H9 (cell line): ENCODE measurements around the gene ROBO2. TPM values are rescaled to one million over a fixed set of nuclear protein-coding genes. Genes with fewer than 3 reads are reported as not detected.

Experiments
- DNase-seq: peaks from one replicate; pipeline ENCODE4 v3.0.0-alpha.2; 2017
- H2AFZ ChIP-seq: one replicate; pipeline ENCODE4 v1.6.1; 2013; ENCODE audit warnings: mild to moderate bottlenecking, low read length, control low read depth, moderate library complexity
- H2AK5ac ChIP-seq: 2 replicates; pipeline ENCODE4 v1.6.1; 2013; ENCODE audit warnings: low read length, control low read depth, mixed read lengths; ENCODE audit not compliant: insufficient read length
- H2BK120ac ChIP-seq: one replicate; pipeline ENCODE4 v1.6.1; 2013; ENCODE audit warnings: low read depth, mild to moderate bottlenecking, low read length, control low read depth, inconsistent platforms; ENCODE audit not compliant: poor library complexity, severe bottlenecking
- H2BK12ac ChIP-seq: 2 replicates; pipeline ENCODE4 v1.6.1; 2013; ENCODE audit warnings: low read length, control low read depth, mixed read lengths, low read depth; ENCODE audit not compliant: insufficient read length
- H2BK15ac ChIP-seq: 2 replicates; pipeline ENCODE4 v1.6.1; 2013; ENCODE audit warnings: low read depth, low read length, control low read depth
- H2BK20ac ChIP-seq: one replicate; pipeline ENCODE4 v1.6.1; 2013; ENCODE audit warnings: low read depth, mild to moderate bottlenecking, low read length, control low read depth, inconsistent platforms; ENCODE audit not compliant: poor library complexity, severe bottlenecking
- H2BK5ac ChIP-seq: 2 replicates; pipeline ENCODE4 v1.6.1; 2013; ENCODE audit warnings: low read length, control low read depth, mixed read lengths; ENCODE audit not compliant: insufficient read length
- H3K14ac ChIP-seq: 2 replicates; pipeline ENCODE4 v1.6.1; 2013; ENCODE audit warnings: low read length, control low read depth; ENCODE audit not compliant: insufficient read depth
- H3K18ac ChIP-seq: 2 replicates; pipeline ENCODE4 v1.6.1; 2013; ENCODE audit warnings: low read depth, mild to moderate bottlenecking, mixed read lengths, low read length, control low read depth; ENCODE audit not compliant: insufficient read length
- H3K23ac ChIP-seq: 2 replicates; pipeline ENCODE4 v1.6.1; 2013; ENCODE audit warnings: low read length, control low read depth, mixed read lengths, low read depth; ENCODE audit not compliant: insufficient read length
- H3K23me2 ChIP-seq: 2 replicates; pipeline ENCODE4 v1.6.1; 2013; ENCODE audit warnings: low read depth, mild to moderate bottlenecking, mixed read lengths, low read length, control low read depth; ENCODE audit not compliant: insufficient read length, poor library complexity, severe bottlenecking
- H3K27ac ChIP-seq: 2 replicates; pipeline ENCODE4 v1.5.1; 2013; ENCODE audit warnings: low read length, control low read depth, mixed read lengths, low read depth; ENCODE audit not compliant: insufficient read length
- H3K27me3 ChIP-seq: 2 replicates; pipeline ENCODE4 v1.6.1; 2013; ENCODE audit warnings: low read length, control low read depth, inconsistent platforms; ENCODE audit not compliant: insufficient read depth
- H3K4ac ChIP-seq: 2 replicates; pipeline ENCODE4 v1.6.1; 2013; ENCODE audit warnings: low read depth, mild to moderate bottlenecking, control low read depth, inconsistent platforms, low read length, moderate library complexity
- H3K4me1 ChIP-seq: 2 replicates; pipeline ENCODE4 v1.6.1; 2013; ENCODE audit warnings: low read length, control low read depth, inconsistent platforms; ENCODE audit not compliant: insufficient read depth
- H3K4me2 ChIP-seq: 2 replicates; pipeline ENCODE4 v1.6.1; 2013; ENCODE audit warnings: low read length, control low read depth, mixed read lengths; ENCODE audit not compliant: insufficient read length, insufficient read depth
- H3K56ac ChIP-seq: 2 replicates; pipeline ENCODE4 v1.6.1; 2013; ENCODE audit warnings: low read depth, mild to moderate bottlenecking, mixed read lengths, low read length, control low read depth; ENCODE audit not compliant: insufficient read length
- H3K79me1 ChIP-seq: 2 replicates; pipeline ENCODE4 v1.6.1; 2013; ENCODE audit warnings: low read depth, mild to moderate bottlenecking, moderate library complexity, low read length, control low read depth, inconsistent platforms; ENCODE audit not compliant: insufficient read depth, poor library complexity, severe bottlenecking
- H3K79me2 ChIP-seq: 2 replicates; pipeline ENCODE4 v1.6.1; 2013; ENCODE audit warnings: low read length, control low read depth, inconsistent platforms; ENCODE audit not compliant: insufficient read depth
- H3K9ac ChIP-seq: 2 replicates; pipeline ENCODE4 v1.6.1; 2013; ENCODE audit warnings: low read length, control low read depth, mixed read lengths; ENCODE audit not compliant: insufficient read length; ENCODE audit errors: extremely low read depth
- H3K9me3 ChIP-seq: one replicate; pipeline ENCODE4 v1.6.1; 2013; ENCODE audit warnings: low read depth, low read length, inconsistent platforms; ENCODE audit not compliant: control insufficient read depth
- H3T11ph ChIP-seq: one replicate; pipeline ENCODE4 v1.6.1; 2013; ENCODE audit warnings: mild to moderate bottlenecking, low read length, control low read depth, inconsistent platforms
- H4K20me1 ChIP-seq: one replicate; pipeline ENCODE4 v1.6.1; 2013; ENCODE audit not compliant: control insufficient read depth, insufficient read length, insufficient read depth
- H4K5ac ChIP-seq: 2 replicates; pipeline ENCODE4 v1.6.1; 2013; ENCODE audit warnings: low read depth, mild to moderate bottlenecking, mixed read lengths, low read length, control low read depth; ENCODE audit not compliant: insufficient read length
- H4K8ac ChIP-seq: replicated peaks from 2 replicates; pipeline ENCODE4 v1.6.1; 2013; ENCODE audit warnings: low read length, control low read depth, mixed read lengths, low read depth; ENCODE audit not compliant: insufficient read length
- H4K91ac ChIP-seq: 2 replicates; pipeline ENCODE4 v1.6.1; 2013; ENCODE audit warnings: low read depth, mild to moderate bottlenecking, moderate library complexity, mixed read lengths, low read length, control low read depth; ENCODE audit not compliant: insufficient read length
- H3K27ac Mint-ChIP-seq, 3 experiments: 2 replicates in 2 of 3; 3 replicates in 1 of 3; pipeline ENCODE4 v1.8.0; 2020 to 2021; ENCODE audit warnings: mixed read lengths in 3 of 3, mild to moderate bottlenecking in 1 of 3, moderate library complexity in 1 of 3
- H3K27me3 Mint-ChIP-seq: 2 replicates; pipeline ENCODE4 v1.8.0; 2021; ENCODE audit warnings: low read depth, mild to moderate bottlenecking, moderate library complexity, mixed read lengths
- H3K36me3 Mint-ChIP-seq, 3 experiments: 2 replicates in 2 of 3; 3 replicates in 1 of 3; pipeline ENCODE4 v1.8.0; 2020 to 2021; ENCODE audit warnings: low read depth in 3 of 3, mixed read lengths in 3 of 3; ENCODE audit not compliant: insufficient read depth in 1 of 3
- H3K4me1 Mint-ChIP-seq, 2 experiments: 2 replicates each; pipeline ENCODE4 v1.8.0; 2020; ENCODE audit warnings: mixed read lengths in 2 of 2
- H3K4me3 Mint-ChIP-seq, 2 experiments: 2 replicates in 1 of 2; 3 replicates in 1 of 2; pipeline ENCODE4 v1.8.0; 2020 to 2021; ENCODE audit warnings: mild to moderate bottlenecking in 2 of 2, mixed read lengths in 2 of 2, moderate library complexity in 1 of 2
- H3K9me3 Mint-ChIP-seq, 2 experiments: 2 replicates in 1 of 2; 3 replicates in 1 of 2; pipeline ENCODE4 v1.8.0; 2020; ENCODE audit warnings: mild to moderate bottlenecking in 2 of 2, mixed read lengths in 2 of 2, moderate library complexity in 1 of 2
- CTCF ChIP-seq: fragments of 200-600 bp; sonication (generic); conservative IDR thresholded peaks from 3 replicates; pipeline ENCODE4 v1.8.0; 2021; ENCODE audit warnings: antibody characterized with exemption, mild to moderate bottlenecking
- WGBS: extraction: QIAGEN DNeasy Blood & Tissue Kit; methylation state at CpG from one replicate; pipeline ENCODE4 v1.1.7; 2013; ENCODE audit warnings: missing lambda C conversion rate, low lambda C conversion rate, mixed read lengths; ENCODE audit not compliant: insufficient read length; ENCODE audit errors: extremely low coverage; 5-methylcytosine and 5-hydroxymethylcytosine counted together
- total RNA-seq: library from RNA; stranded (reverse); gene quantifications from 2 replicates; pipeline ENCODE4 v1.2.1, GENCODE V29; 2021

Gene ROBO2
- total RNA-seq, 1 experiment from 2014 or later, result 2.3 TPM

GRCh38 chr3:77042343-77042742 is 2.4 kb downstream of the ROBO2 start:
- no peak overlapping the region for H2BK120ac ChIP-seq
- H4K91ac ChIP-seq, result no peak overlapping the region
- H3K4me1 Mint-ChIP-seq, result peaks cover 19 to 20% of the 10 kb centered on the region in 2 experiments
- H3K56ac ChIP-seq, result no peak overlapping the region
- no peak overlapping the region for H2BK12ac ChIP-seq
- H2AFZ ChIP-seq, result no peak overlapping the region
- H3K18ac ChIP-seq, result no peak overlapping the region
- H4K8ac ChIP-seq, result no peak overlapping the region
- H3K27ac ChIP-seq, result no peak overlapping the region
- no CpG with 5 or more reads among the region's 2 CpGs for WGBS
- H2BK20ac ChIP-seq, result no peak overlapping the region
- H3K4me1 ChIP-seq, result peaks cover 5% of the 10 kb centered on the region; the same call in 1 of the 2 replicates
- no peak overlapping the region for H2BK15ac ChIP-seq
- no peak overlapping the region for H3K14ac ChIP-seq
- no peak overlapping the region for H3T11ph ChIP-seq
- H3K27me3 ChIP-seq, result peaks cover 5% of the 10 kb centered on the region
- H3K27ac Mint-ChIP-seq, result no peak overlapping the region
- H3K4me2 ChIP-seq, result no peak overlapping the region
- H2BK5ac ChIP-seq, result no peak overlapping the region
- H3K23ac ChIP-seq, result no peak overlapping the region
- no peaks in the 10 kb centered on the region for H3K9me3 Mint-ChIP-seq
- no peak overlapping the region for H2AK5ac ChIP-seq
- peak overlapping the region in 1 of 2 experiments; percentile 60; a peak in 3 of 5 replicates for H3K4me3 Mint-ChIP-seq
- TF ChIP-seq CTCF, result no peak
- H4K20me1 ChIP-seq, result no peaks in the 10 kb centered on the region
- H3K9ac ChIP-seq, result no peak overlapping the region
- 0 out of 2 replicates have a peak, but pooled peaks cover 2% of the 10 kb centered on the region for H3K79me2 ChIP-seq
- peaks cover 36% of the 10 kb centered on the region for H3K27me3 Mint-ChIP-seq
- H3K79me1 ChIP-seq, result no peaks in the 10 kb centered on the region
- no peak overlapping the region for H3K4ac ChIP-seq
- H3K36me3 Mint-ChIP-seq, result no peaks in the 10 kb centered on the region
- H3K23me2 ChIP-seq, result peaks cover 14% of the 10 kb centered on the region
- DNase-seq, result no peak
- no peaks in the 10 kb centered on the region for H3K9me3 ChIP-seq
- H4K5ac ChIP-seq, result no peak overlapping the region
